Vagina (tissue), 2 donors: ENCODE data around the gene EPHA10.

Experiments
- CTCF ChIP-seq, 3 experiments: fragments of 450-650 bp in 2 of 3; fragments of 200-600 bp in 1 of 3; sonication (generic) in 1 of 3; IDR thresholded peaks; one replicate each; pipeline ENCODE4 v1.5.1; 2017 to 2019; ENCODE audit warnings: antibody characterized with exemption in 3 of 3, mild to moderate bottlenecking in 2 of 3, moderate library complexity in 2 of 3
- POLR2A ChIP-seq, 2 donors: fragments of 450-650 bp; IDR thresholded peaks; one replicate each; pipeline ENCODE4 v1.6.1; 2017; ENCODE audit warnings: antibody characterized with exemption in 2 of 2, mild to moderate bottlenecking in 2 of 2, moderate library complexity in 2 of 2

GRCh38 chr1:37673920-37674319, 91.0 kb downstream of the EPHA10 start:
- TF ChIP-seq CTCF (IDR thresholded peaks at IDR 0.05) (no peak), POLR2A (IDR thresholded peaks at IDR 0.05) (no peak)
